K562 (cell line): Measurements from ENCODE around the gene INO80C. TPM values are rescaled to one million over a fixed set of nuclear protein-coding genes. Genes with fewer than 3 reads are reported as not detected.

Experiments
- DMBX1 ChIP-seq: fragments of 250-450 bp; sonication (Bioruptor Pico); IDR thresholded peaks from 2 replicates; pipeline ENCODE4 v1.8.0; 2022; ENCODE audit warnings: inconsistent platforms, mild to moderate bottlenecking, moderate library complexity, borderline replicate concordance
- E2F4 ChIP-seq: sonication (generic); formaldehyde crosslinking; IDR thresholded peaks from 2 replicates; pipeline ENCODE4 v1.8.0; 2022; ENCODE audit warnings: mild to moderate bottlenecking, low read depth, missing genetic modification reagents
- E2F6 ChIP-seq, 2 experiments: IDR thresholded peaks; 2 replicates each; pipeline ENCODE4 v1.6.1; 2011; ENCODE audit warnings: borderline replicate concordance in 1 of 2, control low read depth in 1 of 2, low read depth in 1 of 2, low read length in 1 of 2, mild to moderate bottlenecking in 1 of 2, mixed read lengths in 1 of 2, moderate library complexity in 1 of 2; ENCODE audit not compliant: insufficient read depth in 1 of 2, insufficient read length in 1 of 2, poor library complexity in 1 of 2, severe bottlenecking in 1 of 2; ENCODE audit errors: extremely low read depth in 1 of 2
- ETS1 ChIP-seq: conservative IDR thresholded peaks from 2 replicates; pipeline ENCODE4 v1.6.1; 2011; ENCODE audit warnings: low read depth, mild to moderate bottlenecking, low read length; ENCODE audit not compliant: control insufficient read depth
- HDAC8 ChIP-seq: fragments of 450-650 bp; IDR thresholded peaks from 2 replicates; pipeline ENCODE4 v1.6.1; 2016; ENCODE audit warnings: mild to moderate bottlenecking, missing genetic modification characterization, moderate library complexity, missing compliant biosample characterization
- HMGN3 ChIP-seq: IDR thresholded peaks from 2 replicates; pipeline ENCODE4 v1.6.1; 2011; ENCODE audit warnings: borderline replicate concordance, low read depth, mild to moderate bottlenecking, mixed read lengths, low read length; ENCODE audit not compliant: insufficient read length; ENCODE audit errors: extremely low read depth
- L3MBTL2 ChIP-seq: fragments of 450-650 bp; IDR thresholded peaks from 2 replicates; pipeline ENCODE4 v1.6.1; 2016; ENCODE audit warnings: mild to moderate bottlenecking, moderate library complexity
- MAFK ChIP-seq: IDR thresholded peaks from 2 replicates; pipeline ENCODE4 v1.6.1; 2011; ENCODE audit warnings: low read length, improper control_type of control experiment
- MTA3 ChIP-seq: fragments of 450-650 bp; formaldehyde crosslinking; IDR thresholded peaks from 2 replicates; pipeline ENCODE4 v1.6.1; 2017; ENCODE audit warnings: mild to moderate bottlenecking, borderline replicate concordance
- NONO ChIP-seq, 2 experiments: fragments of 200-400 bp in 1 of 2; fragments of 450-650 bp in 1 of 2; formaldehyde crosslinking in 1 of 2; IDR thresholded peaks; 2 replicates each; pipeline ENCODE4 v1.6.1; 2017; ENCODE audit warnings: low read depth in 2 of 2, mild to moderate bottlenecking in 2 of 2, moderate library complexity in 2 of 2, low read length in 1 of 2
- NR3C1 ChIP-seq: sonication (generic); formaldehyde crosslinking; IDR thresholded peaks from 2 replicates; pipeline ENCODE4 v1.8.1; 2022; ENCODE audit warnings: missing genetic modification reagents
- PATZ1 ChIP-seq: fragments of 250-450 bp; sonication (Bioruptor Pico); IDR thresholded peaks from 2 replicates; pipeline ENCODE4 v1.5.0; 2020; ENCODE audit warnings: mild to moderate bottlenecking, borderline replicate concordance
- polyA plus RNA-seq, 8 experiments: library from polyadenylated mRNA; depleted of rRNA in 4 of 8; stranded (reverse) in 5 of 8; unstranded in 3 of 8; fragments of >200 nt; fragmentation: Nextera tagmentation in 2 of 8; fragmentation: Illumina TruSeq in 1 of 8; extraction: Ambion mirVana in 2 of 8; extraction: Trizol in 1 of 8; gene quantifications; 2 replicates each; pipeline versions ENCODE4 v1.2.1 to v1.2.3, GENCODE V29; 2011 to 2014; ENCODE audit warnings: inconsistent platforms in 1 of 8, missing spikeins in 1 of 8
- total RNA-seq, 7 experiments: library from RNA; depleted of rRNA in 6 of 7; stranded (reverse); fragments of >200 nt in 6 of 7; fragmentation: Illumina TruSeq in 2 of 7; extraction: Trizol in 2 of 7; gene quantifications; 2 replicates each; pipeline versions ENCODE4 v1.2.1 to v1.2.3, GENCODE V29; 2011 to 2021; ENCODE audit warnings: low replicate concordance in 1 of 7
- TF ChIP-seq, protein P1 (sequence below): fragments of 450-650 bp; formaldehyde crosslinking; IDR thresholded peaks from 2 replicates; pipeline ENCODE4 v1.4.0; 2020; ENCODE audit warnings: mild to moderate bottlenecking, moderate library complexity

The INO80C gene
- total and polyA plus RNA-seq, 9 of the 15 experiments (the other 6 are each of a cell fraction or from before 2014, with no cell fraction given), result 14.3 to 53.3 (median 46.6) TPM

GRCh38 chr18:35458677-35459441, 38.9 kb downstream of the INO80C start (continued):
- TF ChIP-seq E2F6 (IDR thresholded peaks at IDR 0.05; ENCODE audit: borderline replicate concordance in 1 of 2, extremely low read depth in 1 of 2, insufficient read depth in 1 of 2, insufficient read length in 1 of 2, low read depth in 1 of 2, low read length in 1 of 2, poor library complexity in 1 of 2, severe bottlenecking in 1 of 2), result peak in 1 of 2 experiments; percentile 42
- 0 out of 2 replicates have a peak, but pooled peaks have one; percentile 30 for TF ChIP-seq E2F4 (CRISPR knock-in tag)
- TF ChIP-seq HDAC8 (tag), result 0 out of 2 replicates have a peak, but pooled peaks have one; percentile 18
- TF ChIP-seq ETS1, result peak; percentile 78; the same call in 1 of the 2 replicates
- peak in 1 of 2 experiments; percentile 35; a peak in 1 of 4 replicates for TF ChIP-seq NONO (IDR thresholded peaks at IDR 0.05; ENCODE audit: low read depth in 2 of 2, low read length in 1 of 2)
- TF ChIP-seq DMBX1 (CRISPR knock-in tag), result no peak; the same call in none of the 2 replicates
- TF ChIP-seq, protein P1, sequence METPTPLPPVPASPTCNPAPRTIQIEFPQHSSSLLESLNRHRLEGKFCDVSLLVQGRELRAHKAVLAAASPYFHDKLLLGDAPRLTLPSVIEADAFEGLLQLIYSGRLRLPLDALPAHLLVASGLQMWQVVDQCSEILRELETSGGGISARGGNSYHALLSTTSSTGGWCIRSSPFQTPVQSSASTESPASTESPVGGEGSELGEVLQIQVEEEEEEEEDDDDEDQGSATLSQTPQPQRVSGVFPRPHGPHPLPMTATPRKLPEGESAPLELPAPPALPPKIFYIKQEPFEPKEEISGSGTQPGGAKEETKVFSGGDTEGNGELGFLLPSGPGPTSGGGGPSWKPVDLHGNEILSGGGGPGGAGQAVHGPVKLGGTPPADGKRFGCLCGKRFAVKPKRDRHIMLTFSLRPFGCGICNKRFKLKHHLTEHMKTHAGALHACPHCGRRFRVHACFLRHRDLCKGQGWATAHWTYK (CRISPR knock-in tag), result 0 out of 2 replicates have a peak, but pooled peaks have one; percentile 55
- peak; percentile 46 for TF ChIP-seq L3MBTL2
- TF ChIP-seq MTA3, result peak; percentile 80; the same call in 1 of the 2 replicates
- TF ChIP-seq MAFK, result peak; percentile 39
- no peak for TF ChIP-seq PATZ1 (CRISPR knock-in tag)
- peak; percentile 68 for TF ChIP-seq HMGN3
- TF ChIP-seq NR3C1 (CRISPR knock-in tag), result no peak
